HepG2 (cell line): ENCODE data around the gene CTF1. TPM values are rescaled to one million over a fixed set of nuclear protein-coding genes. Genes with fewer than 3 reads are reported as not detected.

ENCODE experiments used
- ATF4 ChIP-seq, 2 experiments: fragments of 450-650 bp in 1 of 2; sonication (generic) in 1 of 2; formaldehyde crosslinking; IDR thresholded peaks; 2 replicates each; pipeline versions ENCODE4 v1.5.0 to v1.8.0; 2020 to 2022; ENCODE audit warnings: mild to moderate bottlenecking in 1 of 2, missing genetic modification reagents in 1 of 2
- CCDC6 ChIP-seq: sonication (generic); formaldehyde crosslinking; IDR thresholded peaks from 2 replicates; pipeline ENCODE4 v1.8.1; 2022; ENCODE audit warnings: mild to moderate bottlenecking, missing genetic modification reagents, moderate library complexity
- HINFP ChIP-seq: sonication (generic); formaldehyde crosslinking; IDR thresholded peaks from 2 replicates; pipeline ENCODE4 v1.4.0; 2020; ENCODE audit warnings: low read depth, mild to moderate bottlenecking, missing genetic modification reagents
- IRX3 ChIP-seq: sonication (generic); formaldehyde crosslinking; IDR thresholded peaks from 2 replicates; pipeline ENCODE4 v1.8.1; 2023; ENCODE audit warnings: mild to moderate bottlenecking, low read depth, missing genetic modification reagents, borderline replicate concordance
- MLXIP ChIP-seq: sonication (generic); formaldehyde crosslinking; IDR thresholded peaks from 2 replicates; pipeline ENCODE4 v1.9.0; 2021; ENCODE audit warnings: missing genetic modification reagents, borderline replicate concordance
- RARA ChIP-seq: IDR thresholded peaks from 2 replicates; pipeline ENCODE4 v1.6.1; 2016; ENCODE audit warnings: missing genetic modification reagents, missing compliant biosample characterization
- RFX1 ChIP-seq: fragments of 450-650 bp; IDR thresholded peaks from 2 replicates; pipeline ENCODE4 v1.6.1; 2017
- SOX5 ChIP-seq: IDR thresholded peaks from 2 replicates; pipeline ENCODE4 v1.6.1; 2016; ENCODE audit warnings: borderline replicate concordance
- TBX2 ChIP-seq: sonication (generic); formaldehyde crosslinking; IDR thresholded peaks from 2 replicates; pipeline ENCODE4 v1.5.0; 2020; ENCODE audit warnings: missing genetic modification reagents, mild to moderate bottlenecking, borderline replicate concordance
- THRA ChIP-seq: sonication (generic); formaldehyde crosslinking; IDR thresholded peaks from 2 replicates; pipeline ENCODE4 v1.4.0; 2020; ENCODE audit warnings: missing genetic modification reagents, borderline replicate concordance
- WIZ ChIP-seq: sonication (generic); formaldehyde crosslinking; IDR thresholded peaks from 2 replicates; pipeline ENCODE4 v1.5.1; 2020; ENCODE audit warnings: mild to moderate bottlenecking, missing genetic modification reagents
- ZBTB1 ChIP-seq: sonication (generic); formaldehyde crosslinking; IDR thresholded peaks from 2 replicates; pipeline ENCODE4 v1.4.0; 2020; ENCODE audit warnings: missing genetic modification reagents, borderline replicate concordance
- ZKSCAN5 ChIP-seq: sonication (generic); formaldehyde crosslinking; IDR thresholded peaks from 2 replicates; pipeline ENCODE4 v1.5.1; 2020; ENCODE audit warnings: mild to moderate bottlenecking, missing genetic modification reagents
- ZNF205 ChIP-seq: IDR thresholded peaks from 2 replicates; pipeline ENCODE4 v1.6.1; 2018; ENCODE audit warnings: missing biosample characterization, missing genetic modification reagents
- ZNF260 ChIP-seq: sonication (generic); formaldehyde crosslinking; IDR thresholded peaks from 2 replicates; pipeline ENCODE4 v1.4.0; 2020; ENCODE audit warnings: missing genetic modification reagents, low read depth, mild to moderate bottlenecking, borderline replicate concordance
- ZNF3 ChIP-seq: IDR thresholded peaks from 2 replicates; pipeline ENCODE4 v1.7.0; 2017; ENCODE audit warnings: inconsistent platforms
- ZXDC ChIP-seq: sonication (generic); formaldehyde crosslinking; IDR thresholded peaks from 2 replicates; pipeline ENCODE4 v1.5.0; 2020; ENCODE audit warnings: mild to moderate bottlenecking, missing genetic modification reagents
- polyA plus RNA-seq, 8 experiments: library from polyadenylated mRNA; depleted of rRNA in 3 of 8; stranded (reverse) in 7 of 8; unstranded in 1 of 8; fragments of >200 nt; fragmentation: Illumina TruSeq in 4 of 8; extraction: Trizol in 4 of 8; gene quantifications; 2 replicates each; pipeline versions ENCODE4 v1.2.1 to v1.2.3, GENCODE V29; 2011 to 2016; ENCODE audit warnings: low read depth in 4 of 8, missing spikeins in 1 of 8, mixed read lengths in 1 of 8; ENCODE audit not compliant: insufficient read depth in 1 of 8
- total RNA-seq, 5 experiments: library from RNA; depleted of rRNA; stranded (reverse); fragments of >200 nt; fragmentation: Illumina TruSeq; extraction: Trizol; gene quantifications; 2 replicates each; pipeline ENCODE4 v1.2.3, GENCODE V29; 2016; ENCODE audit warnings: low read depth in 1 of 5
- TF ChIP-seq, protein P1 (sequence below): sonication (generic); formaldehyde crosslinking; IDR thresholded peaks from 2 replicates; pipeline ENCODE4 v1.4.0; 2020; ENCODE audit warnings: missing genetic modification reagents

CTF1 gene
- total and polyA plus RNA-seq, 2 of the 13 experiments (the other 11 are each of a cell fraction or from before 2014, with no cell fraction given) = 0.13 to 1.8 TPM

DNA sequence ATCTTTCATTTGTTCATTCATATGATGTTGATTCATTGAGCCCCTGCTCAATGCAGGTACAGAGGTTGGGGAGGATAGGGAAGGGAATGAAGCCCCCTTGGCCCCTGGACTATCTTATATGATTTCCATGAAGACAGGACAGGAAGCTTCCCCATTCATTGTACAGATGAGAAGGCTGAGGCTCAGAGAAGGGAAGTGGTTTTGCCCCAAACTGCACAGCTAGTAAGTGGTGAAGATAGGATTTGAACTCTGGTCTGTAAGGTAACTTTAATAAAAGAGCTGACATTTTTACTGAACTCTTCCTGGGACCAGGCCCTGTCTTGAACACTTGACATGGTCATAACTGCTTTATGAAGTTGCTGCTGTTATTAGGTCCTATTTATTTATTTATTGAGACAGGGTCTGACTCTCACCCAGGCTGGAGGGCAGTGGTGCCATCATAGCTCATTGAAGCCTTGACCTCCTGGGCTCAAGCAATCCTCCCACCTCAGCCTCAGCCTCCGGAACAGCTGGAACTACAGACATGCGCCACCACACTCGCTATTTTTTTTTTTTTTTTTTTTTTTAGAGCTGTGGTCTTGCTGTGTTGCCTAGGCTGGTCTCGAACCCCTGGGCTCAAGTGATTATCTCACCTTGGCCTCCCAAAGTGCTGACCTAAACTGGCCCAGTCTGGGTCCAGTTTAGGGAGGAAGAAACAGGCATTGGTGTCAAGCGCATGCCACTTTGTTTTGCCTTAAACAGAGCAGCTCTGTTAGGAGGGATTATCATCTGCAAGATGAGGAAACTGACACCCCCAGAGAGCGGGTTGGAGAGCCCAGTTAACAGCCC lies 5.0 kb downstream of the CTF1 start (continued):
- TF ChIP-seq THRA (CRISPR knock-in tag) (no peak), SOX5 (CRISPR knock-in tag) (no peak), RARA (CRISPR knock-in tag) (no peak), ZNF3 (no peak), HINFP (CRISPR knock-in tag) (no peak), WIZ (CRISPR knock-in tag) (no peak), ATF4 (CRISPR knock-in tag; IDR thresholded peaks at IDR 0.05) (no peak), ZBTB1 (CRISPR knock-in tag) (no peak), MLXIP (no peak), RFX1 (no peak), CCDC6 (CRISPR knock-in tag) (no peak), ZXDC (CRISPR knock-in tag) (no peak), ZNF205 (CRISPR knock-in tag) (peak; percentile 9; the same call in 1 of the 2 replicates), TBX2 (CRISPR knock-in tag) (no peak), ZNF260 (CRISPR knock-in tag) (no peak), ZKSCAN5 (CRISPR knock-in tag) (no peak), IRX3 (no peak)
- TF ChIP-seq, protein P1, sequence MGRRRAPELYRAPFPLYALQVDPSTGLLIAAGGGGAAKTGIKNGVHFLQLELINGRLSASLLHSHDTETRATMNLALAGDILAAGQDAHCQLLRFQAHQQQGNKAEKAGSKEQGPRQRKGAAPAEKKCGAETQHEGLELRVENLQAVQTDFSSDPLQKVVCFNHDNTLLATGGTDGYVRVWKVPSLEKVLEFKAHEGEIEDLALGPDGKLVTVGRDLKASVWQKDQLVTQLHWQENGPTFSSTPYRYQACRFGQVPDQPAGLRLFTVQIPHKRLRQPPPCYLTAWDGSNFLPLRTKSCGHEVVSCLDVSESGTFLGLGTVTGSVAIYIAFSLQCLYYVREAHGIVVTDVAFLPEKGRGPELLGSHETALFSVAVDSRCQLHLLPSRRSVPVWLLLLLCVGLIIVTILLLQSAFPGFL = no peak
